Left ventricle myocardium inferior (tissue), 1 donor: ENCODE results near the gene MYO18A. TPM values are rescaled to one million over a fixed set of nuclear protein-coding genes. Genes with fewer than 3 reads are reported as not detected.

ENCODE experiments used
- DNase-seq: peaks from one replicate; pipeline ENCODE4 v3.0.0-alpha.2; 2020
- H3K27ac ChIP-seq: fragments of 200-600 bp; replicated peaks from 2 replicates; pipeline ENCODE4 v1.8.0; 2021
- H3K27me3 ChIP-seq: fragments of 200-600 bp; 2 replicates; pipeline ENCODE4 v1.8.0; 2021; ENCODE audit warnings: low read depth
- H3K36me3 ChIP-seq: fragments of 200-600 bp; 2 replicates; pipeline ENCODE4 v1.8.0; 2021
- H3K4me1 ChIP-seq: fragments of 200-600 bp; 2 replicates; pipeline ENCODE4 v1.8.0; 2021
- H3K4me3 ChIP-seq: fragments of 200-600 bp; 2 replicates; pipeline ENCODE4 v1.8.0; 2021; ENCODE audit warnings: mild to moderate bottlenecking, moderate library complexity
- H3K9me3 ChIP-seq: fragments of 200-600 bp; replicated peaks from 2 replicates; pipeline ENCODE4 v1.8.0; 2021
- CTCF ChIP-seq: fragments of 200-600 bp; IDR thresholded peaks from 2 replicates; pipeline ENCODE4 v1.8.0; 2021; ENCODE audit warnings: antibody characterized with exemption, mild to moderate bottlenecking, borderline replicate concordance
- intact Hi-C: fragments of 100-400 bp; cut with micrococcal nuclease; formaldehyde crosslinking; loops from one replicate; pipeline ENCODE4 v1.11.0; 2022
- total RNA-seq: library from RNA; stranded (reverse); fragmentation: NEBNext Ultra II Directional; extraction: Animal tissue kit (Norgen Biotek cat#: 25700); gene quantifications from one replicate; pipeline ENCODE4 v1.2.1, GENCODE V29; 2021
- donor health status: DM: no; HTN: yes; CAD: no; lungs with severe emphysema.

The MYO18A gene
- total RNA-seq, 1 donor from 2014 or later, result 397 TPM

GRCh38 chr17:29058391-29058790 is 121.8 kb downstream of the MYO18A start:
- no peak for DNase-seq
- TF ChIP-seq CTCF, result no peak

DNA sequence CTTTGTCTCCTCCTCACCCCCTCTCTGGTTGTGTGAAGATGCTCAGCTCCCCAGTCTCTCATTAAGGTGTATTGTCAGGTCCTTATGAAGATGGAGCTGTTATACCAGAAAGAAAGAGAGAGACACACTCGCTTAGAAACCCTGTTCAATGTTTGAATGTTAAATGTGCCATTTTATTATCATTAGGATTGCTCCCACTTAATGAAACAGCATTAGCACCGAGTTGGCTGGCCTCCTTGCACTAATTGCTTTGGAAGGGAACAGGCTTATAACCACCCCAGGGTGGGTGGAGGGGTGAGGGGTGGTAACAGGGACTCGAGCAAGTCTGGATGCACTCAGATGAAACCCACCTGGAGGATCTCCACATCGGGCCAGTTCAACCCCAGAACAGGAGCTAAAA is 122.8 kb downstream of the MYO18A start:
- no peak overlapping the region for H3K27ac ChIP-seq
- H3K36me3 ChIP-seq, result no peaks in the 10 kb centered on the region
- TF ChIP-seq CTCF, result no peak
- intact Hi-C loops, result no loop called here
- H3K27me3 ChIP-seq, result peaks cover 11% of the 10 kb centered on the region
- H3K4me1 ChIP-seq, result peaks cover 12% of the 10 kb centered on the region
- no peak for DNase-seq
- no peaks in the 10 kb centered on the region for H3K9me3 ChIP-seq
- no peak overlapping the region for H3K4me3 ChIP-seq

More at GRCh38 chr17:29058391-29058790, 121.8 kb downstream of the MYO18A start:
- H3K4me1 ChIP-seq, result peaks cover 12% of the 10 kb centered on the region
- intact Hi-C loops, result no loop called here
- no peak overlapping the region for H3K4me3 ChIP-seq
- no peak overlapping the region for H3K27ac ChIP-seq
- no peaks in the 10 kb centered on the region for H3K9me3 ChIP-seq
- no peaks in the 10 kb centered on the region for H3K36me3 ChIP-seq
- H3K27me3 ChIP-seq, result peaks cover 11% of the 10 kb centered on the region

DNA sequence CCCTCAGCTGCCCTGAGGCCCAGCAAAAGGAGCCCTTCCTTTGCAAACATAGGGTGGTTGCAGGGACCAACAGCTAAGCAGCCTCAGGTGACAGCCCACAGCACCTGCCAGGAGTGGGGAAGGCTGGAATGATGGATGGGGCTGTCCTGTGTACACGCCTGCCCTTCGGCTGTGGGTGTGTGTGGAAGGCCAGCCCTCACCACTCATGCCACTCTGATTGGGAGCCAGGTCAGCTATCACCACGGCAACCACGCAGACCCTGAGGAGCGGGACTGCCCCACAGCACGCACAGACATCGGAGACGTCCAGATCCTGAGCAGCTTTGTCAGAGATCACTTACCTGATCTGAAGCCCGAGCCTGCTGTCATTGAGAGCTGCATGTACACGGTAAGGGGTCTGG is 125.4 kb downstream of the MYO18A start:
- Histone ChIP-seq H3K4me3 (no peak overlapping the region), H3K27ac (no peak overlapping the region), H3K9me3 (no peaks in the 10 kb centered on the region), H3K4me1 (no peaks in the 10 kb centered on the region), H3K27me3 (peaks cover 11% of the 10 kb centered on the region), H3K36me3 (no peaks in the 10 kb centered on the region)
- no peak for DNase-seq
- intact Hi-C loops, result no loop called here
- TF ChIP-seq CTCF, result no peak

DNA sequence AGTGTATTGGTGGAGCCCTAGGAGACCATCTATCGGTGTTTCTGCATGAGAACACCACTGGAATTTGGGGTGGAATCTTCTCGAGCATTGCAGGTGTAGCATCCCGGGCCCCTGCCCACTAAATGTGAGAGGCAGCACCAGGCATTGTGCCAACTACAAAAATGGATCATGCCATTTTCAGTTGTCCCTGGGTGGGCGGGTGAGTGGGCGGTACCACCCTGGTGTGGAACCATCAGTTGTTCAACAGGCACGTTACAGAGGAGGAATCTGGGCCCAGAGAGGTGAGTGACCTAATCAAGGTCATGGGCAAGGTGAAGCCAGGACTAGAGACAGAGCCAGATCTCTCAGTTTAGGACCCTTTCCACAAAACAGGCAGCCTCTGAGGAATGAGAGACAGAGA is 128.5 kb downstream of the MYO18A start:
- H3K4me3 ChIP-seq, result no peak overlapping the region
- no peak overlapping the region for H3K27ac ChIP-seq
- H3K4me1 ChIP-seq, result no peaks in the 10 kb centered on the region
- no peak for TF ChIP-seq CTCF
- H3K27me3 ChIP-seq, result peaks cover 25% of the 10 kb centered on the region
- H3K9me3 ChIP-seq, result no peaks in the 10 kb centered on the region
- DNase-seq, result no peak
- intact Hi-C loops, result no loop called here
- H3K36me3 ChIP-seq, result no peaks in the 10 kb centered on the region

DNA sequence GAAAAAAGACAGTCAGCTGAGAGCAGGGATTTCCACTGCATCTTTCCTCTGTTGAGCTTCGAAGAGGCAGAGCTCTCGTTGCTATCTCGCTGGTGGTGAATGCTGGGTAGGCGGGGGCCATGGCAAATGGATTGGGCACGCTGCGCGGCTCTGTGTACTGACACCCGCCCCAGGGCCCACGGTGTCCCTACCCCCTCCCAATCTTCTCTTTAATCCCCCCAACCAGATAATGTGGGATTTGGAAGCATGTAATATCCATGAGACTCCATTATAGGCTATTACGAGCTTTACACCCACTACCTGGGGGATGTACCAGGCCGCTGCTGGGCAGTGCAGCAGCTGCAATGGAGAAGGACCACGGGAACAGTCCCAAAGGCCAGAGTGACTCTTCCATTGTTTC is 129.0 kb downstream of the MYO18A start:
- Histone ChIP-seq H3K9me3 (no peaks in the 10 kb centered on the region), H3K4me3 (no peak overlapping the region), H3K4me1 (no peaks in the 10 kb centered on the region), H3K27ac (no peak overlapping the region), H3K27me3 (peaks cover 30% of the 10 kb centered on the region), H3K36me3 (no peaks in the 10 kb centered on the region)
- no peak for TF ChIP-seq CTCF
- intact Hi-C loops, result no loop called here
- DNase-seq, result no peak

DNA sequence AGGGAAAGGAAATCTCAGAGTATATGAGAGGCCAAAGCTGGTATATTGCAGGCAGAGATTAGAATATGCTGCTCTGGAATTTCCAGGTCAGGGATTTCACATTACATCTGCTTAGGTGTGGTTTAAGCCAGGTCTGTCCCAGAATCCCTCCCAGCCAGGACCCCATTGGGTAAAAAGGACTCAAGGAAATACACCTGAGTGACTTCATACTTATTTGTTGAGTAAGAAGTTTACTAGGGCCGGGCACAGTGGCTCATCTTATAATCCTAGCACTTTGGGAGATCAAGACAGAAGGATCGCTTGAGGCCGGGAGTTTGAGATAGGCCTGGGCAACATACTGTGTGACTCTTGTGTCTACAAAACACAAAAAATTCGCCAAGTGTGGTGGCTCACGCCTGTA is 130.0 kb downstream of the MYO18A start:
- no peak for TF ChIP-seq CTCF
- no peak overlapping the region for H3K4me3 ChIP-seq
- no peak for DNase-seq
- H3K36me3 ChIP-seq, result no peaks in the 10 kb centered on the region
- no peak overlapping the region for H3K27ac ChIP-seq
- peaks cover 32% of the 10 kb centered on the region for H3K27me3 ChIP-seq
- no peaks in the 10 kb centered on the region for H3K9me3 ChIP-seq
- H3K4me1 ChIP-seq, result no peaks in the 10 kb centered on the region
- intact Hi-C loops, result no loop called here
